Measurements from ENCODE around the gene TRIM37. TPM values are rescaled to one million over a fixed set of nuclear protein-coding genes. Genes with fewer than 3 reads are reported as not detected.

The TRIM37 gene
- polyA plus RNA-seq, 2 donors: 4.1 to 6.1 TPM

DNA sequence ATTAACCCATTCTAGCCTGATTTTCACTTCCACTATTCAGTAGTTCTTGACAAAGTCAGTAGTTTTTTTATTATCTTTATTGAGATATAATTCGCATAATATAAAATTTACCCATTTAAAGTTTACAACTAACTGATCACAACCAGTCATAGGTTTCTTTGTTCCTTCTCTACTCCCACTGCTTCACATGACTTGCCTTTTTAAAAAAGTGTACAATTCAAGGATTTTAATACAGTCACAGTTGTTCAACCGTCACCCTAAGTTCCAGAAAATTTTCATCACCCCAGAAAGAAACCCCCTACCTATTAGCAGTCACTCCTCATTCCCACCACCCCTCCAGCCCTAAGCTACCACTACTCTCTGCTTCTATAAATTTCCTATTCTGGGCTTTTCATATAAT, 162.5 kb downstream of the TRIM37 start:
- H3K4me1 ChIP-seq (ENCODE audit: control insufficient read depth in 2 of 2, insufficient read depth in 2 of 2, low read length in 1 of 2): no peaks in the 10 kb centered on the region
- H3K27ac ChIP-seq (ENCODE audit: low read depth in 2 of 2, low read length in 1 of 2): no peak overlapping the region
- no peaks in the 10 kb centered on the region for H3K9me3 ChIP-seq (ENCODE audit: control insufficient read depth in 2 of 2, insufficient read depth in 1 of 2, low read depth in 1 of 2, low read length in 1 of 2)
- no peaks in the 10 kb centered on the region for H3K36me3 ChIP-seq (ENCODE audit: control insufficient read depth in 2 of 2, insufficient read depth in 2 of 2, low read length in 1 of 2)
- no peak overlapping the region for H3K4me3 ChIP-seq (ENCODE audit: low read depth in 1 of 2, low read length in 2 of 2)
- WGBS, 2 donors: 91 to 93% methylated on average over 2 of the region's 2 CpGs
- H3K27me3 ChIP-seq (ENCODE audit: control insufficient read depth in 1 of 2, insufficient read depth in 2 of 2, low read length in 2 of 2): no peaks in the 10 kb centered on the region

- WGBS, 2 donors: 37 to 43% methylated on average over 3 of the region's 3 CpGs
- Histone ChIP-seq H3K4me3 (ENCODE audit: low read depth in 1 of 2, low read length in 2 of 2) (no peak overlapping the region), H3K9me3 (ENCODE audit: control insufficient read depth in 2 of 2, insufficient read depth in 1 of 2, low read depth in 1 of 2, low read length in 1 of 2) (no peaks in the 10 kb centered on the region)
These were observed 170.4 kb downstream of the TRIM37 start for GRCh38 chr17:58936295-58936694.

DNA sequence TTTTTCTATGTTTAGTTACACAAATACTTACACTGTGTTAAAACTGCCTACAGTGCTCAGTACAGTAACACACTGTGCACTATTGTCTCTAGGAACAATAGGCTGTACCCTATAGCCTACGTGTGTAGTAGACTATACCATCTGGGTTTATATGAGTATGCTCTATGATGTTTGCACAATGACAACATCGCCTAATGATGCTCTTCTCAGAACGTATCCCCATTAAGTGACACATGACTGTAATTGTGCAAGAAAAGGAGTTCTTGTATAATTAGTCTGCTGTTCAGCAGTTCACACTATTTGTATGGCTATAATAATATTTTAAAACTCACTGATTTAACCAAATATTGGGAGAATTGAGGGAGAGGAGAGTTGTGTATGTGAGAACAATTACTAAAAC, 173.7 kb downstream of the TRIM37 start:
- Histone ChIP-seq H3K9me3 (ENCODE audit: control insufficient read depth in 2 of 2, insufficient read depth in 1 of 2, low read depth in 1 of 2, low read length in 1 of 2) (no peaks in the 10 kb centered on the region), H3K27ac (ENCODE audit: low read depth in 2 of 2, low read length in 1 of 2) (no peak overlapping the region), H3K27me3 (ENCODE audit: control insufficient read depth in 1 of 2, insufficient read depth in 2 of 2, low read length in 2 of 2) (no peaks in the 10 kb centered on the region), H3K4me3 (ENCODE audit: low read depth in 1 of 2, low read length in 2 of 2) (no peak overlapping the region), H3K4me1 (ENCODE audit: control insufficient read depth in 2 of 2, insufficient read depth in 2 of 2, low read length in 1 of 2) (no peaks in the 10 kb centered on the region), H3K36me3 (ENCODE audit: control insufficient read depth in 2 of 2, insufficient read depth in 2 of 2, low read length in 1 of 2) (no peaks in the 10 kb centered on the region)
- 77 to 79% methylated on average over 3 of the region's 3 CpGs for WGBS, 2 donors

More at GRCh38 chr17:58936295-58936694, 170.4 kb downstream of the TRIM37 start:
- Histone ChIP-seq H3K27ac (ENCODE audit: low read depth in 2 of 2, low read length in 1 of 2) (no peak overlapping the region), H3K27me3 (ENCODE audit: control insufficient read depth in 1 of 2, insufficient read depth in 2 of 2, low read length in 2 of 2) (no peaks in the 10 kb centered on the region), H3K36me3 (ENCODE audit: control insufficient read depth in 2 of 2, insufficient read depth in 2 of 2, low read length in 1 of 2) (no peaks in the 10 kb centered on the region), H3K4me1 (ENCODE audit: control insufficient read depth in 2 of 2, insufficient read depth in 2 of 2, low read length in 1 of 2) (no peaks in the 10 kb centered on the region)

Other genes starting within 250 kb of the TRIM37 start
- gene SKA2, start 48.3 kb upstream of the TRIM37 start, polyA plus RNA-seq: 10 to 100 TPM; 30.8 to 48.9 TPM
- gene PRR11, start 48.9 kb upstream of the TRIM37 start, polyA plus RNA-seq: 1 to 10 TPM; 2.7 to 4.4 TPM
- 1 to 10 TPM; 1.5 to 5.8 TPM for gene SMG8, start 103.2 kb upstream of the TRIM37 start, polyA plus RNA-seq
- gene GDPD1, start 113.6 kb upstream of the TRIM37 start, polyA plus RNA-seq: under 1 TPM; 0.44 to 0.57 TPM
- gene YPEL2, start 224.8 kb upstream of the TRIM37 start, polyA plus RNA-seq: 1 to 10 TPM; 3.2 to 4.5 TPM